H9 (cell line): ENCODE data around the gene SLA2. TPM values are rescaled to one million over a fixed set of nuclear protein-coding genes. Genes with fewer than 3 reads are reported as not detected.
A peak's percentile ranks its signal among the peaks of the same experiment; 100 is the strongest.

Experiments used
- DNase-seq: peaks from one replicate; pipeline ENCODE4 v3.0.0-alpha.2; 2017
- H2AFZ ChIP-seq: one replicate; pipeline ENCODE4 v1.6.1; 2013; ENCODE audit warnings: mild to moderate bottlenecking, low read length, control low read depth, moderate library complexity
- H2AK5ac ChIP-seq: 2 replicates; pipeline ENCODE4 v1.6.1; 2013; ENCODE audit warnings: low read length, control low read depth, mixed read lengths; ENCODE audit not compliant: insufficient read length
- H2BK120ac ChIP-seq: one replicate; pipeline ENCODE4 v1.6.1; 2013; ENCODE audit warnings: low read depth, mild to moderate bottlenecking, low read length, control low read depth, inconsistent platforms; ENCODE audit not compliant: poor library complexity, severe bottlenecking
- H2BK12ac ChIP-seq: 2 replicates; pipeline ENCODE4 v1.6.1; 2013; ENCODE audit warnings: low read length, control low read depth, mixed read lengths, low read depth; ENCODE audit not compliant: insufficient read length
- H2BK15ac ChIP-seq: 2 replicates; pipeline ENCODE4 v1.6.1; 2013; ENCODE audit warnings: low read depth, low read length, control low read depth
- H2BK20ac ChIP-seq: one replicate; pipeline ENCODE4 v1.6.1; 2013; ENCODE audit warnings: low read depth, mild to moderate bottlenecking, low read length, control low read depth, inconsistent platforms; ENCODE audit not compliant: poor library complexity, severe bottlenecking
- H2BK5ac ChIP-seq: 2 replicates; pipeline ENCODE4 v1.6.1; 2013; ENCODE audit warnings: low read length, control low read depth, mixed read lengths; ENCODE audit not compliant: insufficient read length
- H3K14ac ChIP-seq: 2 replicates; pipeline ENCODE4 v1.6.1; 2013; ENCODE audit warnings: low read length, control low read depth; ENCODE audit not compliant: insufficient read depth
- H3K18ac ChIP-seq: 2 replicates; pipeline ENCODE4 v1.6.1; 2013; ENCODE audit warnings: low read depth, mild to moderate bottlenecking, mixed read lengths, low read length, control low read depth; ENCODE audit not compliant: insufficient read length
- H3K23ac ChIP-seq: 2 replicates; pipeline ENCODE4 v1.6.1; 2013; ENCODE audit warnings: low read length, control low read depth, mixed read lengths, low read depth; ENCODE audit not compliant: insufficient read length
- H3K23me2 ChIP-seq: 2 replicates; pipeline ENCODE4 v1.6.1; 2013; ENCODE audit warnings: low read depth, mild to moderate bottlenecking, mixed read lengths, low read length, control low read depth; ENCODE audit not compliant: insufficient read length, poor library complexity, severe bottlenecking
- H3K27ac ChIP-seq: 2 replicates; pipeline ENCODE4 v1.5.1; 2013; ENCODE audit warnings: low read length, control low read depth, mixed read lengths, low read depth; ENCODE audit not compliant: insufficient read length
- H3K27me3 ChIP-seq: 2 replicates; pipeline ENCODE4 v1.6.1; 2013; ENCODE audit warnings: low read length, control low read depth, inconsistent platforms; ENCODE audit not compliant: insufficient read depth
- H3K4ac ChIP-seq: 2 replicates; pipeline ENCODE4 v1.6.1; 2013; ENCODE audit warnings: low read depth, mild to moderate bottlenecking, control low read depth, inconsistent platforms, low read length, moderate library complexity
- H3K4me1 ChIP-seq: 2 replicates; pipeline ENCODE4 v1.6.1; 2013; ENCODE audit warnings: low read length, control low read depth, inconsistent platforms; ENCODE audit not compliant: insufficient read depth
- H3K4me2 ChIP-seq: 2 replicates; pipeline ENCODE4 v1.6.1; 2013; ENCODE audit warnings: low read length, control low read depth, mixed read lengths; ENCODE audit not compliant: insufficient read length, insufficient read depth
- H3K56ac ChIP-seq: 2 replicates; pipeline ENCODE4 v1.6.1; 2013; ENCODE audit warnings: low read depth, mild to moderate bottlenecking, mixed read lengths, low read length, control low read depth; ENCODE audit not compliant: insufficient read length
- H3K79me1 ChIP-seq: 2 replicates; pipeline ENCODE4 v1.6.1; 2013; ENCODE audit warnings: low read depth, mild to moderate bottlenecking, moderate library complexity, low read length, control low read depth, inconsistent platforms; ENCODE audit not compliant: insufficient read depth, poor library complexity, severe bottlenecking
- H3K79me2 ChIP-seq: 2 replicates; pipeline ENCODE4 v1.6.1; 2013; ENCODE audit warnings: low read length, control low read depth, inconsistent platforms; ENCODE audit not compliant: insufficient read depth
- H3K9ac ChIP-seq: 2 replicates; pipeline ENCODE4 v1.6.1; 2013; ENCODE audit warnings: low read length, control low read depth, mixed read lengths; ENCODE audit not compliant: insufficient read length; ENCODE audit errors: extremely low read depth
- H3K9me3 ChIP-seq: one replicate; pipeline ENCODE4 v1.6.1; 2013; ENCODE audit warnings: low read depth, low read length, inconsistent platforms; ENCODE audit not compliant: control insufficient read depth
- H3T11ph ChIP-seq: one replicate; pipeline ENCODE4 v1.6.1; 2013; ENCODE audit warnings: mild to moderate bottlenecking, low read length, control low read depth, inconsistent platforms
- H4K20me1 ChIP-seq: one replicate; pipeline ENCODE4 v1.6.1; 2013; ENCODE audit not compliant: control insufficient read depth, insufficient read length, insufficient read depth
- H4K5ac ChIP-seq: 2 replicates; pipeline ENCODE4 v1.6.1; 2013; ENCODE audit warnings: low read depth, mild to moderate bottlenecking, mixed read lengths, low read length, control low read depth; ENCODE audit not compliant: insufficient read length
- H4K8ac ChIP-seq: replicated peaks from 2 replicates; pipeline ENCODE4 v1.6.1; 2013; ENCODE audit warnings: low read length, control low read depth, mixed read lengths, low read depth; ENCODE audit not compliant: insufficient read length
- H4K91ac ChIP-seq: 2 replicates; pipeline ENCODE4 v1.6.1; 2013; ENCODE audit warnings: low read depth, mild to moderate bottlenecking, moderate library complexity, mixed read lengths, low read length, control low read depth; ENCODE audit not compliant: insufficient read length
- H3K27ac Mint-ChIP-seq, 3 experiments: 2 replicates in 2 of 3; 3 replicates in 1 of 3; pipeline ENCODE4 v1.8.0; 2020 to 2021; ENCODE audit warnings: mixed read lengths in 3 of 3, mild to moderate bottlenecking in 1 of 3, moderate library complexity in 1 of 3
- H3K27me3 Mint-ChIP-seq: 2 replicates; pipeline ENCODE4 v1.8.0; 2021; ENCODE audit warnings: low read depth, mild to moderate bottlenecking, moderate library complexity, mixed read lengths
- H3K36me3 Mint-ChIP-seq, 3 experiments: 2 replicates in 2 of 3; 3 replicates in 1 of 3; pipeline ENCODE4 v1.8.0; 2020 to 2021; ENCODE audit warnings: low read depth in 3 of 3, mixed read lengths in 3 of 3; ENCODE audit not compliant: insufficient read depth in 1 of 3
- H3K4me1 Mint-ChIP-seq, 2 experiments: 2 replicates each; pipeline ENCODE4 v1.8.0; 2020; ENCODE audit warnings: mixed read lengths in 2 of 2
- H3K4me3 Mint-ChIP-seq, 2 experiments: 2 replicates in 1 of 2; 3 replicates in 1 of 2; pipeline ENCODE4 v1.8.0; 2020 to 2021; ENCODE audit warnings: mild to moderate bottlenecking in 2 of 2, mixed read lengths in 2 of 2, moderate library complexity in 1 of 2
- H3K9me3 Mint-ChIP-seq, 2 experiments: 2 replicates in 1 of 2; 3 replicates in 1 of 2; pipeline ENCODE4 v1.8.0; 2020; ENCODE audit warnings: mild to moderate bottlenecking in 2 of 2, mixed read lengths in 2 of 2, moderate library complexity in 1 of 2
- WGBS: extraction: QIAGEN DNeasy Blood & Tissue Kit; methylation state at CpG from one replicate; pipeline ENCODE4 v1.1.7; 2013; ENCODE audit warnings: missing lambda C conversion rate, low lambda C conversion rate, mixed read lengths; ENCODE audit not compliant: insufficient read length; ENCODE audit errors: extremely low coverage; 5-methylcytosine and 5-hydroxymethylcytosine counted together
- total RNA-seq: library from RNA; stranded (reverse); gene quantifications from 2 replicates; pipeline ENCODE4 v1.2.1, GENCODE V29; 2021
- TF ChIP-seq, protein P1 (sequence below): fragments of 200-600 bp; sonication (generic); conservative IDR thresholded peaks from 3 replicates; pipeline ENCODE4 v1.8.0; 2021; ENCODE audit warnings: antibody characterized with exemption, mild to moderate bottlenecking

Gene SLA2
- total RNA-seq, 1 experiment from 2014 or later: 0.20 TPM

DNA sequence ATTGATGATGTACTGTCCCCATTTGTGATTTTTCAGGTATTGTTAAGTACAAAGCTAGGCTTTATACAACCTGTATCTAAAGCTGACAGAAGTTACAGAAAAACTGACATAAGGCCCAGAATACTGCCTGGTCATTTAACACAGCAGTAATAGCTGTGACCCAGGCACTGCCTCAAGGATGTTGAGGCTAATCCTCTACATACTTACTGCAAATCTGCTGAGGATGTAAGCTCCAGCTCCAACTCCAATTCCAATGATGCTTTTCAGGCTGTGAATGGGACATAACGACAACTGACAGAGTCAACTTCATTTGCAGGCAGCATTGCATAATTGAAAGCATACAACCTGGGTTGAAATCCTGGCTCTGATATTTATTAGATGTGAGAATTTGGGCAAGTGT, 36.3 kb upstream of the SLA2 start:
- H3K27ac ChIP-seq: no peak overlapping the region
- H2BK15ac ChIP-seq: no peak overlapping the region
- Mint-ChIP-seq H3K4me1 (peaks cover 8 to 11% of the 10 kb centered on the region in 2 experiments), H3K27ac (peak overlapping the region in 1 of 3 experiments; percentile 75; a peak in 2 of 7 replicates), H3K27me3 (no peaks in the 10 kb centered on the region), H3K9me3 (no peaks in the 10 kb centered on the region), H3K4me3 (no peak overlapping the region), H3K36me3 (peaks cover 5 to 11% (median 8%) of the 10 kb centered on the region in 3 experiments; a peak in 5 of 7 replicates)
- H3K23me2 ChIP-seq: no peaks in the 10 kb centered on the region
- H3K4ac ChIP-seq: no peak overlapping the region
- no peak overlapping the region for H4K5ac ChIP-seq
- no CpG with 5 or more reads among the region's 1 CpG for WGBS
- H3K79me2 ChIP-seq: no peaks in the 10 kb centered on the region
- no peak overlapping the region for H2BK5ac ChIP-seq
- no peak overlapping the region for H3K18ac ChIP-seq
- H4K91ac ChIP-seq: no peak overlapping the region
- H4K8ac ChIP-seq: no peak overlapping the region
- H2BK20ac ChIP-seq: no peak overlapping the region
- no peak overlapping the region for H3K56ac ChIP-seq
- H2BK120ac ChIP-seq: no peak overlapping the region
- no peaks in the 10 kb centered on the region for H3K79me1 ChIP-seq
- no peak overlapping the region for H3K4me2 ChIP-seq
- H3K14ac ChIP-seq: no peak overlapping the region
- no peak overlapping the region for H2AFZ ChIP-seq
- no peaks in the 10 kb centered on the region for H4K20me1 ChIP-seq
- no peaks in the 10 kb centered on the region for H3K27me3 ChIP-seq
- H3K9me3 ChIP-seq: no peaks in the 10 kb centered on the region
- no peaks in the 10 kb centered on the region for H3K4me1 ChIP-seq
- no peak overlapping the region for H2AK5ac ChIP-seq
- no peak overlapping the region for H3T11ph ChIP-seq
- H3K23ac ChIP-seq: no peak overlapping the region
- H2BK12ac ChIP-seq: no peak overlapping the region
- TF ChIP-seq, protein P1, sequence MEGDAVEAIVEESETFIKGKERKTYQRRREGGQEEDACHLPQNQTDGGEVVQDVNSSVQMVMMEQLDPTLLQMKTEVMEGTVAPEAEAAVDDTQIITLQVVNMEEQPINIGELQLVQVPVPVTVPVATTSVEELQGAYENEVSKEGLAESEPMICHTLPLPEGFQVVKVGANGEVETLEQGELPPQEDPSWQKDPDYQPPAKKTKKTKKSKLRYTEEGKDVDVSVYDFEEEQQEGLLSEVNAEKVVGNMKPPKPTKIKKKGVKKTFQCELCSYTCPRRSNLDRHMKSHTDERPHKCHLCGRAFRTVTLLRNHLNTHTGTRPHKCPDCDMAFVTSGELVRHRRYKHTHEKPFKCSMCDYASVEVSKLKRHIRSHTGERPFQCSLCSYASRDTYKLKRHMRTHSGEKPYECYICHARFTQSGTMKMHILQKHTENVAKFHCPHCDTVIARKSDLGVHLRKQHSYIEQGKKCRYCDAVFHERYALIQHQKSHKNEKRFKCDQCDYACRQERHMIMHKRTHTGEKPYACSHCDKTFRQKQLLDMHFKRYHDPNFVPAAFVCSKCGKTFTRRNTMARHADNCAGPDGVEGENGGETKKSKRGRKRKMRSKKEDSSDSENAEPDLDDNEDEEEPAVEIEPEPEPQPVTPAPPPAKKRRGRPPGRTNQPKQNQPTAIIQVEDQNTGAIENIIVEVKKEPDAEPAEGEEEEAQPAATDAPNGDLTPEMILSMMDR: no peak
- no peak overlapping the region for H3K9ac ChIP-seq
- no peak for DNase-seq
